ENCODE data around the gene MROH8. TPM values are rescaled to one million over a fixed set of nuclear protein-coding genes. Genes with fewer than 3 reads are reported as not detected.
"Not testable (repeated sequence)": the region's sequence is repeated elsewhere in the genome, so short reads cannot be mapped to it uniquely, and the experiment has no call there.

The MROH8 gene
- total and polyA plus RNA-seq, 2 experiments from 2014 or later = 5.8 to 12.1 TPM

GRCh38 chr20:37071481-37071911 is 107.9 kb downstream of the MROH8 start:
- H3K4me1 ChIP-seq (ENCODE audit: low read depth) = no peaks in the 10 kb centered on the region
- H3K4me3 ChIP-seq = no peak overlapping the region
- no peak overlapping the region for H3K27ac ChIP-seq
- no peak for TF ChIP-seq CTCF (IDR thresholded peaks at IDR 0.05; ENCODE audit: low read depth, low read length)
- DNase-seq (ENCODE audit: low read depth in 1 of 2, low spot score in 1 of 2) = peak in 1 of 2 donors; percentile 23
- no peaks in the 10 kb centered on the region for H3K9me3 ChIP-seq (ENCODE audit: low read depth)
- H3K27me3 ChIP-seq = no peaks in the 10 kb centered on the region
- H3K36me3 ChIP-seq = no peaks in the 10 kb centered on the region

- not testable (repeated sequence) for H3K36me3 ChIP-seq; H3K27ac ChIP-seq; H3K27me3 ChIP-seq; H3K9me3 ChIP-seq (ENCODE audit: low read depth); DNase-seq (ENCODE audit: low read depth in 1 of 2, low spot score in 1 of 2); H3K4me3 ChIP-seq; H3K4me1 ChIP-seq (ENCODE audit: low read depth)
Measured at GRCh38 chr20:37069563-37069962, 109.8 kb downstream of the MROH8 start.

- Histone ChIP-seq H3K27ac (no peak overlapping the region), H3K27me3 (no peaks in the 10 kb centered on the region), H3K9me3 (ENCODE audit: low read depth) (no peaks in the 10 kb centered on the region), H3K4me1 (ENCODE audit: low read depth) (no peaks in the 10 kb centered on the region), H3K36me3 (peaks cover 7% of the 10 kb centered on the region), H3K4me3 (no peak overlapping the region)
- TF ChIP-seq CTCF (IDR thresholded peaks at IDR 0.05; ENCODE audit: low read depth, low read length) = no peak
- DNase-seq (ENCODE audit: low read depth in 1 of 2, low spot score in 1 of 2) = peak in 1 of 2 donors; percentile 9
Measured at GRCh38 chr20:37066168-37066567, 113.2 kb downstream of the MROH8 start.

DNA sequence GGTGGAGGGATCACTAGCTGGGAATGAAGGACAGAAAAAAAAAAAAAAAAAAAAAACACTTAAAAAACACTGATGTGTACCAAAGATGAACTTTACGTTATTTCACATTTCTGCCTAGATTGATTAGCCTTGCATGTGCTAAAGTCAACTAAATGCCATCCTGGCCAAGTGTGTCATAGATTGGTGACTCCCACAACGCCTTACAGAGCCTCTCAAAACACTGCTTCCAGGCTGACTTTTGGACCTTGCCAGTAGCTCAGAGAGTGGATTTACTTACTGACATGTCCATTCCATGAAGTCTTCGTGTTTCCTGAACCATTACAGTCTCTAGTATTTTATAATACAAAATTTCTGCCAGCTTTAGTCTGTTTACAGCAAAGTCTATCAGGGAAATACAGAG is 124.1 kb downstream of the MROH8 start:
- Histone ChIP-seq H3K4me3 (no peak overlapping the region), H3K9me3 (ENCODE audit: low read depth) (no peaks in the 10 kb centered on the region)

DNA sequence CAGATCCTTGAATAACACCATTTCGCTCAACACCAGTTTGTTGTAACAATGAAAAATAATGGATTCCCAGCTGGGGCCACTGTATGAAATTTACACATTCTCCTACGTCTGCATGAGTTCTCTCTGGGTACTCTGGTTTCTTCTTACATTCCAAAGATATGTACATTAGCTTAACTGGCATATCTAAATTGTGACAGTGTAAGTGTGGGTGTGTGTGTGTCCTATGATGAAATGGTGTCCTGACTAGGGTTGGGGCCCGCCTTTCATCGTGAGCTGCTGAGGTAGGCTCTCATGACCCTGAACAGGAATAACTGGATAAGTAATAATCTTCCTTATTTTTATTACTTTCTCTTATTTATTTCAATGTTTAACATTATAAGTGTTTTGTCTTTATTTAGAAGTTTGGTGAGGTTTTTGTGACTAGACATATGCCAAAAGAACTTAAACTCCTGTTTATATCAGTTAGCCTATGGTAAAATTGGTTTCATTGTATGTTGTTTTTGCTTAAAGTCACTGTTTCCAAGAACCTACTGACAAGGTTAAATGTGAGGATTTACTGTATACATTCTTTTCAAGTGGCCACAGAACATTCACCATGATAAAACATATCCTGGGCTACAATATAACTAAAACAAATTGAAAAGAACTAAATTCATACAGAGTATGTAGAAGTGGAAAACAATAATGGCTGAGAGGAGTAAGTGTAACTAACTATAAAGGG is 126.0 kb downstream of the MROH8 start:
- H3K27me3 ChIP-seq = no peaks in the 10 kb centered on the region
- H3K4me3 ChIP-seq = no peak overlapping the region
- TF ChIP-seq CTCF (IDR thresholded peaks at IDR 0.05; ENCODE audit: low read depth, low read length) = no peak
- H3K4me1 ChIP-seq (ENCODE audit: low read depth) = no peaks in the 10 kb centered on the region
- peak in 1 of 2 donors; percentile 3 for DNase-seq (ENCODE audit: low read depth in 1 of 2, low spot score in 1 of 2)
- no peak overlapping the region for H3K27ac ChIP-seq
- no peaks in the 10 kb centered on the region for H3K9me3 ChIP-seq (ENCODE audit: low read depth)
- peaks cover 17% of the 10 kb centered on the region for H3K36me3 ChIP-seq

More for the DNA sequence above, 124.1 kb downstream of the MROH8 start:
- Histone ChIP-seq H3K36me3 (peaks cover 17% of the 10 kb centered on the region), H3K27me3 (no peaks in the 10 kb centered on the region), H3K4me1 (ENCODE audit: low read depth) (no peaks in the 10 kb centered on the region), H3K27ac (no peak overlapping the region)
- DNase-seq (ENCODE audit: low read depth in 1 of 2, low spot score in 1 of 2) = no peak
- TF ChIP-seq CTCF (IDR thresholded peaks at IDR 0.05; ENCODE audit: low read depth, low read length) = no peak

Other genes starting within 250 kb of the MROH8 start
- gene SAMHD1, start 227.8 kb downstream of the MROH8 start, total RNA-seq = 7.3 and 11.2 TPM in 2 replicates
- 10.3 and 10.4 TPM in 2 replicates for gene SAMHD1, start 227.8 kb downstream of the MROH8 start, polyA plus RNA-seq
- gene RBL1, start 83.6 kb downstream of the MROH8 start, total RNA-seq = 4.3 and 4.9 TPM in 2 replicates
- 3.1 and 5.0 TPM in 2 replicates for gene RBL1, start 83.6 kb downstream of the MROH8 start, polyA plus RNA-seq
- 150 and 201 TPM in 2 replicates for gene RPN2, start 218 bp downstream of the MROH8 start, total RNA-seq
- 208 and 259 TPM in 2 replicates for gene RPN2, start 218 bp downstream of the MROH8 start, polyA plus RNA-seq
- 0.63 and 1.1 TPM in 2 replicates for gene GHRH, start 82.3 kb upstream of the MROH8 start, total RNA-seq
- gene GHRH, start 82.3 kb upstream of the MROH8 start, polyA plus RNA-seq = 0.34 TPM in 1 of 2 replicates, not detected in the other
- gene MANBAL, start 110.1 kb upstream of the MROH8 start, total RNA-seq = 27.7 and 34.7 TPM in 2 replicates
- 111 and 115 TPM in 2 replicates for gene MANBAL, start 110.1 kb upstream of the MROH8 start, polyA plus RNA-seq
- 26.5 and 34.3 TPM in 2 replicates for gene SRC, start 166.6 kb upstream of the MROH8 start, total RNA-seq
- gene SRC, start 166.6 kb upstream of the MROH8 start, polyA plus RNA-seq = 26.2 and 34.7 TPM in 2 replicates

Measured in cardiac muscle cell (in vitro differentiated cells and primary cell).